ENCODE data around the gene YWHAG.

- TF ChIP-seq EZH2 (IDR thresholded peaks at IDR 0.05; ENCODE audit: borderline replicate concordance, low read length) (no peak), CTCF (conservative IDR thresholded peaks at IDR 0.05 in 1 of 2, IDR thresholded peaks at IDR 0.05 in 1 of 2; ENCODE audit: extremely low read depth in 1 of 2, insufficient read depth in 1 of 2, low read depth in 1 of 2, low read length in 2 of 2) (no peak)
Observed at GRCh38 chr7:76357475-76358010, 1.2 kb downstream of the YWHAG start.
